K562 (cell line): Measurements from ENCODE around the gene RALGAPA2. TPM values are rescaled to one million over a fixed set of nuclear protein-coding genes. Genes with fewer than 3 reads are reported as not detected.

ENCODE experiments used
- ATAC-seq: fragments of 200-7000 bp; cut with Tn5 transposase; 3 replicates; pipeline ENCODE4 v1.9.1; 2020; ENCODE audit warnings: moderate library complexity
- BruUV-seq: library from RNA; stranded (reverse); fragments of 400-500 nt; replicated peaks from 2 replicates; lab custom pipeline; 2021; lab: Mats Ljungman, UMichigan
- CTCF ChIA-PET: fragments of 300-600 bp; formaldehyde crosslinking; extraction: SDS; loops from one replicate; lab custom pipeline; 2021; ENCODE audit warnings: low intra/inter-chr PET ratio; lab: Yijun Ruan, JAX
- POLR2A ChIA-PET: fragments of 300-600, 350-650 bp; sonication (Branson Sonifier 250); formaldehyde crosslinking; extraction: SDS; loops from one replicate; lab custom pipeline; 2021; ENCODE audit warnings: antibody characterized with exemption, inconsistent platforms; lab: Yijun Ruan, JAX
- DNase-seq, 4 experiments: peaks; one replicate each; pipeline versions ENCODE4 v3.0.0 to v3.0.0-alpha.2; 2011 to 2018; ENCODE audit warnings: low spot score in 3 of 4, mixed read lengths in 3 of 4; ENCODE audit errors: extremely low read depth in 1 of 4
- FAIRE-seq: peaks from 2 replicates; lab custom pipeline; 2011; peaks lifted over from hg19 to GRCh38; lab: Jason Lieb, UNC
- H2AFZ ChIP-seq: 2 replicates; pipeline ENCODE4 v1.6.0; 2011; ENCODE audit warnings: low read depth, low read length, control low read depth, inconsistent platforms
- H3K27ac ChIP-seq: fragments of 200-600 bp; 3 replicates; pipeline ENCODE4 v1.8.0; 2011; ENCODE audit warnings: low read depth, mild to moderate bottlenecking, control low read depth, inconsistent platforms, low read length, moderate library complexity, mixed read lengths; ENCODE audit errors: extremely low read depth
- H3K27me3 ChIP-seq, 2 experiments: fragments of 300-600 bp in 1 of 2; 2 replicates in 1 of 2; 3 replicates in 1 of 2; pipeline versions ENCODE4 v1.6.0 to v1.8.0; 2011; ENCODE audit warnings: inconsistent platforms in 2 of 2, low read length in 2 of 2, mild to moderate bottlenecking in 1 of 2, mixed read lengths in 1 of 2, moderate library complexity in 1 of 2; ENCODE audit not compliant: control insufficient read depth in 2 of 2, insufficient read depth in 2 of 2
- H3K36me3 ChIP-seq: fragments of 300-600 bp; 3 replicates; pipeline ENCODE4 v1.8.0; 2011; ENCODE audit warnings: mild to moderate bottlenecking, low read length, inconsistent platforms; ENCODE audit not compliant: control insufficient read depth, insufficient read depth
- H3K4me1 ChIP-seq, 2 experiments: fragments of 200-600 bp in 1 of 2; replicated peaks in 1 of 2; 2 replicates in 1 of 2; 3 replicates in 1 of 2; pipeline versions ENCODE4 v1.5.1 to v1.8.0; 2011; ENCODE audit warnings: inconsistent platforms in 2 of 2, low read length in 2 of 2, mild to moderate bottlenecking in 1 of 2, mixed read lengths in 1 of 2, moderate library complexity in 1 of 2; ENCODE audit not compliant: control insufficient read depth in 2 of 2, insufficient read depth in 2 of 2
- H3K4me2 ChIP-seq: 2 replicates; pipeline ENCODE4 v1.6.1; 2011; ENCODE audit warnings: low read length, control low read depth, inconsistent platforms, mixed read lengths; ENCODE audit not compliant: insufficient read depth
- H3K4me3 ChIP-seq: fragments of 200-600 bp; sonication (generic), shearing (Covaris generic); 2 replicates; pipeline ENCODE4 v1.5.1; 2016; ENCODE audit warnings: control low read depth, inconsistent platforms
- H3K79me2 ChIP-seq: fragments of 200-600 bp; 3 replicates; pipeline ENCODE4 v1.8.0; 2011; ENCODE audit warnings: low read length, inconsistent platforms; ENCODE audit not compliant: control insufficient read depth, insufficient read depth
- H3K9ac ChIP-seq, 2 experiments: 2 replicates each; pipeline versions ENCODE4 v1.6.0 to v1.6.1; 2011; ENCODE audit warnings: low read depth in 2 of 2, low read length in 2 of 2, control low read depth in 1 of 2, inconsistent platforms in 1 of 2, mild to moderate bottlenecking in 1 of 2, mixed read lengths in 1 of 2; ENCODE audit not compliant: insufficient read depth in 1 of 2
- H3K9me1 ChIP-seq: one replicate; pipeline ENCODE4 v1.6.0; 2011; ENCODE audit warnings: inconsistent platforms, mild to moderate bottlenecking, low read length, moderate library complexity; ENCODE audit not compliant: control insufficient read depth, insufficient read depth
- H3K9me3 ChIP-seq: replicated peaks from 2 replicates; pipeline ENCODE4 v1.5.1; 2011; ENCODE audit warnings: low read depth, low read length, inconsistent platforms; ENCODE audit not compliant: control insufficient read depth, insufficient read depth
- H4K20me1 ChIP-seq: replicated peaks from 2 replicates; pipeline ENCODE4 v1.6.1; 2011; ENCODE audit warnings: low read length, inconsistent platforms, mixed read lengths; ENCODE audit not compliant: control insufficient read depth, insufficient read depth
- HNRNPL ChIP-seq: fragments of 200-400 bp; formaldehyde crosslinking; IDR thresholded peaks from 2 replicates; pipeline ENCODE4 v1.6.1; 2017; ENCODE audit warnings: low read depth, mild to moderate bottlenecking, low read length
- SMAD1 ChIP-seq: fragments of 150-350 bp; IDR thresholded peaks from 2 replicates; pipeline ENCODE4 v1.6.1; 2014; ENCODE audit warnings: low read length, low read depth; ENCODE audit not compliant: partially characterized antibody
- XRCC5 ChIP-seq: fragments of 200-400 bp; formaldehyde crosslinking; IDR thresholded peaks from 2 replicates; pipeline ENCODE4 v1.6.1; 2017; ENCODE audit warnings: low read depth, mild to moderate bottlenecking, low read length
- WGBS: fragments of 100-300 bp; shearing (Covaris generic); methylation state at CpG from one replicate; pipeline ENCODE4 v1.1.6; 2016; ENCODE audit warnings: low coverage, mixed read lengths; ENCODE audit not compliant: insufficient coverage; ENCODE audit errors: missing lambda C conversion rate; 5-methylcytosine and 5-hydroxymethylcytosine counted together
- in situ Hi-C: fragments of 300-500 bp; cut with MboI; formaldehyde crosslinking; loops from 4 replicates; pipeline ENCODE4 v1.15.0; 2018; ENCODE audit warnings: inconsistent platforms, mixed read lengths
- intact Hi-C: fragments of 100-400 bp; cut with micrococcal nuclease; formaldehyde crosslinking; loops from 2 replicates; pipeline ENCODE4 v1.14.2; 2022
- polyA plus RNA-seq, 8 experiments: library from polyadenylated mRNA; depleted of rRNA in 4 of 8; stranded (reverse) in 5 of 8; unstranded in 3 of 8; fragments of >200 nt; fragmentation: Nextera tagmentation in 2 of 8; fragmentation: Illumina TruSeq in 1 of 8; extraction: Ambion mirVana in 2 of 8; extraction: Trizol in 1 of 8; gene quantifications; 2 replicates each; pipeline versions ENCODE4 v1.2.1 to v1.2.3, GENCODE V29; 2011 to 2014; ENCODE audit warnings: inconsistent platforms in 1 of 8, missing spikeins in 1 of 8
- total RNA-seq, 7 experiments: library from RNA; depleted of rRNA in 6 of 7; stranded (reverse); fragments of >200 nt in 6 of 7; fragmentation: Illumina TruSeq in 2 of 7; extraction: Trizol in 2 of 7; gene quantifications; 2 replicates each; pipeline versions ENCODE4 v1.2.1 to v1.2.3, GENCODE V29; 2011 to 2021; ENCODE audit warnings: low replicate concordance in 1 of 7
- TF ChIP-seq, protein P1 (sequence below), 2 experiments: fragments of 450-650 bp; conservative IDR thresholded peaks; 2 replicates each; pipeline ENCODE4 v1.6.1; 2017; ENCODE audit warnings: mild to moderate bottlenecking in 2 of 2, moderate library complexity in 2 of 2
- TF ChIP-seq, protein P2 (sequence below): fragments of 450-650 bp; IDR thresholded peaks from 2 replicates; pipeline ENCODE4 v1.6.1; 2016; ENCODE audit warnings: borderline replicate concordance
- TF ChIP-seq, protein P3 (sequence below): fragments of 250-450 bp; sonication (Bioruptor Pico); IDR thresholded peaks from 2 replicates; pipeline ENCODE4 v1.4.0; 2020; ENCODE audit warnings: mild to moderate bottlenecking, moderate library complexity, borderline replicate concordance

RALGAPA2 gene
- total and polyA plus RNA-seq, 9 of the 15 experiments (the other 6 are each of a cell fraction or from before 2014, with no cell fraction given), result 0.35 to 2.7 (median 1.4) TPM

DNA sequence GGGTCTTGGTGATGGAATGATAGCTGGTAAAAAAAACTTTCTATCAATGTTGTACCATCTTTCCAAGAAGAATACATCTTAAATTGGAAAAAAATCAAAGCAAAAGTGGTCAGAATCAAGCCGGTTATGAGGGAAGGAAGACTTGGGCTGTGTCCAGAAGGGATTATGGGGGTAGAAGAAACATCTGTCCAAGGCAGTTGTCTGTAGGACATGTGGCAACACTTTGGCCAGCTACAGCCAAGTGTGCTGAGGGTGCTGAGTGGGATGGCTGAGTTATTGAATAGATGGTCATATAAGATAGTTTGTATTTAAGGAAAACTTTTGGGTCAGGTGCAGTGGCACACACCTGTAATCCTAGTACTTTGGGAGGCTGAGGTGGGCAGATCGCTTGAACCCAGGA, 306.1 kb downstream of the RALGAPA2 start:
- intact Hi-C loops (no loop called here), in situ Hi-C loops (no loop called here)
- DNase-seq, result no peak
- Histone ChIP-seq H3K79me2 (no peaks in the 10 kb centered on the region), H2AFZ (no peak overlapping the region), H3K4me2 (no peak overlapping the region), H3K9me3 (no peaks in the 10 kb centered on the region), H3K4me3 (no peak overlapping the region), H3K9ac (no peak overlapping the region), H3K27me3 (peaks cover 0 to 13% of the 10 kb centered on the region in 2 experiments; a peak in 2 of 5 replicates), H3K4me1 (no peaks in the 10 kb centered on the region), H4K20me1 (no peaks in the 10 kb centered on the region; the same call in 1 of the 2 replicates), H3K27ac (no peak overlapping the region), H3K36me3 (no peaks in the 10 kb centered on the region), H3K9me1 (no peaks in the 10 kb centered on the region)
- CTCF ChIA-PET, result interaction anchor here (1.8 kb wide), 1 partner anchor 46 kb away, joined by 5 read pairs; no protein-coding TSS in a partner anchor
- no TSS peak for BruUV-seq
- TF ChIP-seq HNRNPL (no peak), XRCC5 (no peak), SMAD1 (no peak)
- TF ChIP-seq, protein P1, sequence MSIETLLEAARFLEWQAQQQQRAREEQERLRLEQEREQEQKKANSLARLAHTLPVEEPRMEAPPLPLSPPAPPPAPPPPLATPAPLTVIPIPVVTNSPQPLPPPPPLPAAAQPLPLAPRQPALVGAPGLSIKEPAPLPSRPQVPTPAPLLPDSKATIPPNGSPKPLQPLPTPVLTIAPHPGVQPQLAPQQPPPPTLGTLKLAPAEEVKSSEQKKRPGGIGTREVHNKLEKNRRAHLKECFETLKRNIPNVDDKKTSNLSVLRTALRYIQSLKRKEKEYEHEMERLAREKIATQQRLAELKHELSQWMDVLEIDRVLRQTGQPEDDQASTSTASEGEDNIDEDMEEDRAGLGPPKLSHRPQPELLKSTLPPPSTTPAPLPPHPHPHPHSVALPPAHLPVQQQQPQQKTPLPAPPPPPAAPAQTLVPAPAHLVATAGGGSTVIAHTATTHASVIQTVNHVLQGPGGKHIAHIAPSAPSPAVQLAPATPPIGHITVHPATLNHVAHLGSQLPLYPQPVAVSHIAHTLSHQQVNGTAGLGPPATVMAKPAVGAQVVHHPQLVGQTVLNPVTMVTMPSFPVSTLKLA (conservative IDR thresholded peaks at IDR 0.05), result no peak
- TF ChIP-seq, protein P2, sequence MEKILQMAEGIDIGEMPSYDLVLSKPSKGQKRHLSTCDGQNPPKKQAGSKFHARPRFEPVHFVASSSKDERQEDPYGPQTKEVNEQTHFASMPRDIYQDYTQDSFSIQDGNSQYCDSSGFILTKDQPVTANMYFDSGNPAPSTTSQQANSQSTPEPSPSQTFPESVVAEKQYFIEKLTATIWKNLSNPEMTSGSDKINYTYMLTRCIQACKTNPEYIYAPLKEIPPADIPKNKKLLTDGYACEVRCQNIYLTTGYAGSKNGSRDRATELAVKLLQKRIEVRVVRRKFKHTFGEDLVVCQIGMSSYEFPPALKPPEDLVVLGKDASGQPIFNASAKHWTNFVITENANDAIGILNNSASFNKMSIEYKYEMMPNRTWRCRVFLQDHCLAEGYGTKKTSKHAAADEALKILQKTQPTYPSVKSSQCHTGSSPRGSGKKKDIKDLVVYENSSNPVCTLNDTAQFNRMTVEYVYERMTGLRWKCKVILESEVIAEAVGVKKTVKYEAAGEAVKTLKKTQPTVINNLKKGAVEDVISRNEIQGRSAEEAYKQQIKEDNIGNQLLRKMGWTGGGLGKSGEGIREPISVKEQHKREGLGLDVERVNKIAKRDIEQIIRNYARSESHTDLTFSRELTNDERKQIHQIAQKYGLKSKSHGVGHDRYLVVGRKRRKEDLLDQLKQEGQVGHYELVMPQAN, result no peak
- TF ChIP-seq, protein P3, sequence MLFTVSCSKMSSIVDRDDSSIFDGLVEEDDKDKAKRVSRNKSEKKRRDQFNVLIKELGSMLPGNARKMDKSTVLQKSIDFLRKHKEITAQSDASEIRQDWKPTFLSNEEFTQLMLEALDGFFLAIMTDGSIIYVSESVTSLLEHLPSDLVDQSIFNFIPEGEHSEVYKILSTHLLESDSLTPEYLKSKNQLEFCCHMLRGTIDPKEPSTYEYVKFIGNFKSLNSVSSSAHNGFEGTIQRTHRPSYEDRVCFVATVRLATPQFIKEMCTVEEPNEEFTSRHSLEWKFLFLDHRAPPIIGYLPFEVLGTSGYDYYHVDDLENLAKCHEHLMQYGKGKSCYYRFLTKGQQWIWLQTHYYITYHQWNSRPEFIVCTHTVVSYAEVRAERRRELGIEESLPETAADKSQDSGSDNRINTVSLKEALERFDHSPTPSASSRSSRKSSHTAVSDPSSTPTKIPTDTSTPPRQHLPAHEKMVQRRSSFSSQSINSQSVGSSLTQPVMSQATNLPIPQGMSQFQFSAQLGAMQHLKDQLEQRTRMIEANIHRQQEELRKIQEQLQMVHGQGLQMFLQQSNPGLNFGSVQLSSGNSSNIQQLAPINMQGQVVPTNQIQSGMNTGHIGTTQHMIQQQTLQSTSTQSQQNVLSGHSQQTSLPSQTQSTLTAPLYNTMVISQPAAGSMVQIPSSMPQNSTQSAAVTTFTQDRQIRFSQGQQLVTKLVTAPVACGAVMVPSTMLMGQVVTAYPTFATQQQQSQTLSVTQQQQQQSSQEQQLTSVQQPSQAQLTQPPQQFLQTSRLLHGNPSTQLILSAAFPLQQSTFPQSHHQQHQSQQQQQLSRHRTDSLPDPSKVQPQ, result no peak
- whole genome bisulfite sequencing, result 0% methylated on average over 2 of the region's 2 CpGs
- ATAC-seq, result no peak
- POLR2A ChIA-PET, result no interaction called here
- FAIRE-seq, result no peak
